ENCODE results near the gene PKDCC. TPM values are rescaled to one million over a fixed set of nuclear protein-coding genes. Genes with fewer than 3 reads are reported as not detected.

PKDCC gene
- total and polyA plus RNA-seq, 3 donors from 2014 or later, result 86.0 to 122 (median 121) TPM

GRCh38 chr2:42036413-42036812 is 11.4 kb upstream of the PKDCC start:
- no peaks in the 10 kb centered on the region for H3K4me1 ChIP-seq
- no peak for DNase-seq
- no peaks in the 10 kb centered on the region for H3K27me3 ChIP-seq
- no peak for TF ChIP-seq POLR2A (IDR thresholded peaks at IDR 0.05)
- TF ChIP-seq, protein P1, sequence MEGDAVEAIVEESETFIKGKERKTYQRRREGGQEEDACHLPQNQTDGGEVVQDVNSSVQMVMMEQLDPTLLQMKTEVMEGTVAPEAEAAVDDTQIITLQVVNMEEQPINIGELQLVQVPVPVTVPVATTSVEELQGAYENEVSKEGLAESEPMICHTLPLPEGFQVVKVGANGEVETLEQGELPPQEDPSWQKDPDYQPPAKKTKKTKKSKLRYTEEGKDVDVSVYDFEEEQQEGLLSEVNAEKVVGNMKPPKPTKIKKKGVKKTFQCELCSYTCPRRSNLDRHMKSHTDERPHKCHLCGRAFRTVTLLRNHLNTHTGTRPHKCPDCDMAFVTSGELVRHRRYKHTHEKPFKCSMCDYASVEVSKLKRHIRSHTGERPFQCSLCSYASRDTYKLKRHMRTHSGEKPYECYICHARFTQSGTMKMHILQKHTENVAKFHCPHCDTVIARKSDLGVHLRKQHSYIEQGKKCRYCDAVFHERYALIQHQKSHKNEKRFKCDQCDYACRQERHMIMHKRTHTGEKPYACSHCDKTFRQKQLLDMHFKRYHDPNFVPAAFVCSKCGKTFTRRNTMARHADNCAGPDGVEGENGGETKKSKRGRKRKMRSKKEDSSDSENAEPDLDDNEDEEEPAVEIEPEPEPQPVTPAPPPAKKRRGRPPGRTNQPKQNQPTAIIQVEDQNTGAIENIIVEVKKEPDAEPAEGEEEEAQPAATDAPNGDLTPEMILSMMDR (IDR thresholded peaks at IDR 0.05), result no peak
- H3K27ac ChIP-seq, result no peak overlapping the region
- 87 to 93% methylated on average over 7 of the region's 7 CpGs for WGBS, 2 donors
- no peak overlapping the region for H3K4me3 ChIP-seq
- no peaks in the 10 kb centered on the region for H3K9me3 ChIP-seq
- H3K36me3 ChIP-seq (ENCODE audit: low read depth, missing control alignments), result no peaks in the 10 kb centered on the region
- intact Hi-C loops (cut with DNase I; ENCODE audit: low total_unique reads), result no loop called here

GRCh38 chr2:42036940-42037339 is 10.9 kb upstream of the PKDCC start:
- DNase-seq, result no peak
- Histone ChIP-seq H3K27me3 (no peaks in the 10 kb centered on the region), H3K36me3 (ENCODE audit: low read depth, missing control alignments) (no peaks in the 10 kb centered on the region), H3K4me3 (no peak overlapping the region), H3K9me3 (no peaks in the 10 kb centered on the region), H3K27ac (no peak overlapping the region), H3K4me1 (no peaks in the 10 kb centered on the region)
- intact Hi-C loops (cut with DNase I; ENCODE audit: low total_unique reads), result no loop called here
- no peak for TF ChIP-seq POLR2A (IDR thresholded peaks at IDR 0.05)
- TF ChIP-seq, protein P1 (IDR thresholded peaks at IDR 0.05), result no peak
- WGBS, 2 donors, result 84 to 92% methylated on average over 8 of the region's 8 CpGs

- DNase-seq, result peak; percentile 69
- Histone ChIP-seq H3K36me3 (ENCODE audit: low read depth, missing control alignments) (no peaks in the 10 kb centered on the region), H3K4me1 (peaks cover 14% of the 10 kb centered on the region), H3K27me3 (no peaks in the 10 kb centered on the region), H3K4me3 (no peak overlapping the region), H3K27ac (peak overlapping the region in 1 of 2 donors; percentile 77), H3K9me3 (no peaks in the 10 kb centered on the region)
- no peak for TF ChIP-seq POLR2A (IDR thresholded peaks at IDR 0.05)
- TF ChIP-seq, protein P1 (IDR thresholded peaks at IDR 0.05), result no peak
- 44 to 45% methylated on average over 9 of the region's 9 CpGs for WGBS, 2 donors
- intact Hi-C loops (cut with DNase I; ENCODE audit: low total_unique reads), result no loop called here
Observed at GRCh38 chr2:42040643-42041278, 7.1 kb upstream of the PKDCC start.

DNA sequence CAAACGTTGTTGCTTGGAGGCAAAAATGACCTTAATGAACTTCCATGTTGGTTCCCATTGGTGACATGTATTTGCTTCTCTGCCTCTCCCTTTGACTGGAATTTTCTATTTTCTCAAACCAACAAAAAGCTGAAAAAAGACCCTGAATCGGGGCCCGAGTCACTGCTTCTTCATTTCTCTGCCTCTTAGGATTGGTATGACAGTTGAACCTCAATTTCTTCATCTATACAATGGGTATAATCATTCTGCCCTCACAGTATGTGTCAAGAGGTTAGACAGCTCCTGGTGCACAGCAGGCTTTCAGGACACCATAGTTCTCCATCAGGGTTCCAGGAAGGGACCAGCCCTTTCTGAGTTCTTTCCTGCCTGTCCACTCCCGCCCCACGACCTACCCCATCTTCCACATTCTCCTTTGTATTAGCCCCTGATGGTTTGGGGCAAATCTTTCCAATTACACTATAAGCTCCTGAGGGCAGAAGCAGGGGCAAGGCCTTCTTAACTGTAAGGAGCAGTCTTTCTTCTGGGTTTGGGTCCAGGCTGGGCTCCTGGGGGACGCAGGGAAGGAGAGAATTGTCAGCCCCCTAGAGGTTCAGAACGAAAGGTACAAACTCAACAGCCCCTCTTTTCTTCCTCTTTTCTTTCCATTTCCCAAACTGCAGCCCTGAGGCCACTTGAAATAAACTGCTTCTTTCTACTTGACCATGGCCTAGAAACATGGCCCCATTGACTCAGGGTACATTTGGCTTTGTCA is 6.3 kb upstream of the PKDCC start:
- H3K27ac ChIP-seq, result peak overlapping the region in 1 of 2 donors; percentile 77
- no peaks in the 10 kb centered on the region for H3K36me3 ChIP-seq (ENCODE audit: low read depth, missing control alignments)
- intact Hi-C loops (cut with DNase I; ENCODE audit: low total_unique reads), result no loop called here
- no peak for DNase-seq
- no peak overlapping the region for H3K4me3 ChIP-seq
- H3K4me1 ChIP-seq, result peaks cover 22% of the 10 kb centered on the region
- 82 to 88% methylated on average over 7 of the region's 7 CpGs for WGBS, 2 donors
- no peaks in the 10 kb centered on the region for H3K9me3 ChIP-seq
- H3K27me3 ChIP-seq, result no peaks in the 10 kb centered on the region
- TF ChIP-seq, protein P1 (IDR thresholded peaks at IDR 0.05), result no peak
- no peak for TF ChIP-seq POLR2A (IDR thresholded peaks at IDR 0.05)

Data from testis (tissue), 3 donors.